Right lobe of liver (tissue), 6 donors: ENCODE results near the gene EXD3. TPM values are rescaled to one million over a fixed set of nuclear protein-coding genes. Genes with fewer than 3 reads are reported as not detected.
"Not testable (repeated sequence)": the region's sequence is repeated elsewhere in the genome, so short reads cannot be mapped to it uniquely, and the experiment has no call there.

Source experiments
- ATAC-seq, 4 donors: fragments of 200-7000 bp; cut with Tn5 transposase; one replicate each; pipeline ENCODE4 v1.9.1; 2020; ENCODE audit warnings: mild to moderate bottlenecking in 4 of 4, moderate library complexity in 4 of 4
- DNase-seq, 3 donors: peaks; one replicate each; pipeline ENCODE4 v3.0.0-alpha.2; 2020
- H3K27ac ChIP-seq, 3 donors: fragments of 200-600 bp; one replicate each; pipeline ENCODE4 v1.8.0; 2022
- H3K27me3 ChIP-seq, 2 donors: fragments of 200-600 bp; one replicate each; pipeline ENCODE4 v1.8.0; 2022
- H3K36me3 ChIP-seq, 4 donors: fragments of 200-600 bp; sonication (generic) in 1 of 4; one replicate each; pipeline versions ENCODE4 v1.5.1 to v1.8.0; 2017 to 2022; ENCODE audit warnings: control low read depth in 1 of 4
- H3K4me1 ChIP-seq, 4 donors: fragments of 200-600 bp; sonication (generic) in 1 of 4; one replicate each; pipeline versions ENCODE4 v1.5.1 to v1.8.0; 2017 to 2022; ENCODE audit warnings: control low read depth in 1 of 4
- H3K4me3 ChIP-seq, 3 donors: fragments of 200-600 bp; one replicate each; pipeline ENCODE4 v1.8.0; 2022
- H3K9me3 ChIP-seq, 4 donors: fragments of 200-600 bp; sonication (generic) in 1 of 4; one replicate each; pipeline versions ENCODE4 v1.5.1 to v1.8.0; 2017 to 2022; ENCODE audit warnings: control low read depth in 1 of 4
- POLR2A ChIP-seq: fragments of 450-650 bp; IDR thresholded peaks from one replicate; pipeline ENCODE4 v1.6.1; 2017; ENCODE audit warnings: antibody characterized with exemption, mild to moderate bottlenecking
- WGBS: methylation state at CpG from one replicate; pipeline ENCODE4 v1.1.6; 2018; ENCODE audit warnings: low coverage, low lambda C conversion rate; ENCODE audit not compliant: insufficient coverage; ENCODE audit errors: missing lambda C conversion rate; 5-methylcytosine and 5-hydroxymethylcytosine counted together
- intact Hi-C, 2 donors: fragments of 100-400 bp; cut with DNase I; formaldehyde crosslinking; loops; one replicate each; pipeline versions ENCODE4 v1.11.2 to v1.14.1; 2022
- total RNA-seq, 6 experiments: library from RNA; depleted of rRNA in 2 of 6; stranded (reverse); fragments of >200 nt in 2 of 6; fragmentation: NEBNext Ultra II Directional in 3 of 6; extraction: Animal tissue kit (Norgen Biotek cat#: 25700) in 3 of 6; gene quantifications; one replicate each; pipeline versions ENCODE4 v1.1.0 to v1.2.4, GENCODE V29; 2016 to 2023
- TF ChIP-seq, protein P1 (sequence below), 4 donors: fragments of 200-600 bp in 3 of 4; fragments of 450-650 bp in 1 of 4; IDR thresholded peaks; one replicate each; pipeline versions ENCODE4 v1.5.1 to v1.8.0; 2016 to 2022; ENCODE audit warnings: antibody characterized with exemption in 4 of 4, mild to moderate bottlenecking in 2 of 4
- donor health status: DM: no; HTN: yes; CAD: no.
- donor health status: DM: no; HTN: no; CAD: no.
- donor health status: DM: no; HTN: no; CAD: no.
- donor health status: DM: no; HTN: yes; CAD: no.
- donor health status: DM: no; HTN: yes; CAD: no.

Gene EXD3
- total RNA-seq, 6 experiments from 2014 or later, result 3.3 to 14.4 (median 10.6) TPM

DNA sequence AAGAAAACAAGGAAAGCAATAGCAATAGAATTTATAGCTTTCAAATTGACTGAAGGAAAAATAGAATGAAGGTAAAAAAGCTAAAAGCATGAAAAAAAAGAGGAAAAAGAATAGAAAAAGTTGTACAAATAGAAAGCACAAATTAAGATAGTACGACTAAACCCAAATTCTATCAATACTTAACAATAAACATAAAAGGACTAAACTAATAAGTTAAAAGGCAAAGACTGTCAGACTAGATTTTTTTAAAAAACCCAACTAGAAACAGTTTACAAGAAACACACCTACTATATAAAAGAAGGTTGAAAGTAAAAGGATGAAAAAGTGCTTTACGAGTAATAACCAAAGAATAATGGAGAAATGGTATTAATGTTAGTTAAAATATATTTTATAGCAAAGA lies 86.2 kb downstream of the EXD3 start:
- Histone ChIP-seq H3K9me3 (peaks cover 0 to 5% (median 0%) of the 10 kb centered on the region in 4 donors), H3K27me3 (no peaks in the 10 kb centered on the region), H3K36me3 (no peaks in the 10 kb centered on the region), H3K27ac (no peak overlapping the region), H3K4me1 (no peaks in the 10 kb centered on the region), H3K4me3 (no peak overlapping the region)
- TF ChIP-seq, protein P1, sequence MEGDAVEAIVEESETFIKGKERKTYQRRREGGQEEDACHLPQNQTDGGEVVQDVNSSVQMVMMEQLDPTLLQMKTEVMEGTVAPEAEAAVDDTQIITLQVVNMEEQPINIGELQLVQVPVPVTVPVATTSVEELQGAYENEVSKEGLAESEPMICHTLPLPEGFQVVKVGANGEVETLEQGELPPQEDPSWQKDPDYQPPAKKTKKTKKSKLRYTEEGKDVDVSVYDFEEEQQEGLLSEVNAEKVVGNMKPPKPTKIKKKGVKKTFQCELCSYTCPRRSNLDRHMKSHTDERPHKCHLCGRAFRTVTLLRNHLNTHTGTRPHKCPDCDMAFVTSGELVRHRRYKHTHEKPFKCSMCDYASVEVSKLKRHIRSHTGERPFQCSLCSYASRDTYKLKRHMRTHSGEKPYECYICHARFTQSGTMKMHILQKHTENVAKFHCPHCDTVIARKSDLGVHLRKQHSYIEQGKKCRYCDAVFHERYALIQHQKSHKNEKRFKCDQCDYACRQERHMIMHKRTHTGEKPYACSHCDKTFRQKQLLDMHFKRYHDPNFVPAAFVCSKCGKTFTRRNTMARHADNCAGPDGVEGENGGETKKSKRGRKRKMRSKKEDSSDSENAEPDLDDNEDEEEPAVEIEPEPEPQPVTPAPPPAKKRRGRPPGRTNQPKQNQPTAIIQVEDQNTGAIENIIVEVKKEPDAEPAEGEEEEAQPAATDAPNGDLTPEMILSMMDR (IDR thresholded peaks at IDR 0.05), result no peak
- no peak for TF ChIP-seq POLR2A
- intact Hi-C loops, result no loop called here
- DNase-seq (no peak), ATAC-seq (no peak)
- 89% methylated on average over 2 of the region's 2 CpGs for WGBS

DNA sequence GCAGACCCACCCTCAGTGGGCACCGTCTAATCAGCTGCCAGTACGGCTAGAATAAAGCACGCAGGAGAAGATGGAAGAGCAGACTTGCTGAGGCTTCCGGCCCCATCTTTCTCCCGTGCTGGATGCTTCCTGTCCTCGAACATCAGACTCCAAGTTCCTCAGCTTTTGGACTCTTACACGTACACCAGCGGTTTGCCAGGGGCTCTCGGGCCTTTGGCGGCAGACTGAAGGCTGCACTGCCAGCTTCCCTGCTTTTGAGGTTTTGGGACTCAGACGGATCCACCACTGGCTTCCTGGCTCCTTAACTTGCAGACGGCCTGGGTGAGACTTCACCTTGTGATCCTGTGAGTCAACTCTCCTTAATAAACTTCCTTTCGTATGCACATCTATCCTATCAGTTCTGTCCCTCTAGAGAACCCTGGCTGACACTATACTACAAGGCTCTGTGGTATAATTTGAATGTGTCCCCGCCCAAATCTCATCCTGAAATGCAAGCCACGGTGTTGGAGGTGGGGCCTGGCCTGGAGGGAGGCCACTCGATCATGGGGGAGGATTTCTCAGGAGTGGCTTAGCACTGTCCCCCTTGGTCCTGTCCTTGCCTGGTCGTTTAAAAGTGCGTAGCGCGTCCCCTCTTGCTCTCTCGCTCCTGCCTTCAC lies 89.8 kb downstream of the EXD3 start:
- H3K9me3 ChIP-seq, result peaks cover 0 to 5% (median 0%) of the 10 kb centered on the region in 4 donors
- no peak overlapping the region for H3K27ac ChIP-seq
- H3K27me3 ChIP-seq, result no peaks in the 10 kb centered on the region
- no peak for ATAC-seq
- no peak overlapping the region for H3K4me3 ChIP-seq
- intact Hi-C loops, result no loop called here
- no peak for TF ChIP-seq POLR2A
- TF ChIP-seq, protein P1 (IDR thresholded peaks at IDR 0.05), result no peak
- H3K4me1 ChIP-seq, result no peaks in the 10 kb centered on the region
- H3K36me3 ChIP-seq, result no peaks in the 10 kb centered on the region
- DNase-seq, result no peak
- WGBS, result 63% methylated on average over 6 of the region's 21 CpGs

DNA sequence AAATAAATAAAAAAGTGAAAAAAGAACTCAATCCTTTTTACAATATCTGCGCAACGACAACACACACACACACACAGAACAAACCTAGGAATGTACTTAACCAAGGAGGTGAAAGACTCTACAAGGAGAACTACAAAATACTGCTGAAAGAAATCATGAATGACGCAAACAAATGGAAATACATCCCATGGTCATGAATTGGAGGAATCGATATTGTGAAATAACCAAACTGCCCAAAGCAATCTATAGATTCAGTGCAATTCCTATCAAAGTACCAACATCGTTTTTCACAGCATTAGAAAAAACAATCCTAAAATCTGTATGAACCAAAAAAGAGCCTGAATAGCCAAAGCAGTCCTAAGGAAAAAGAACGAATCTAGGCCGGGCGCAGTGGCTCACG lies 91.0 kb downstream of the EXD3 start:
- no peak for TF ChIP-seq POLR2A
- TF ChIP-seq, protein P1 (IDR thresholded peaks at IDR 0.05), result no peak
- no peak for ATAC-seq
- WGBS, result 89% methylated on average over 9 of the region's 9 CpGs

DNA sequence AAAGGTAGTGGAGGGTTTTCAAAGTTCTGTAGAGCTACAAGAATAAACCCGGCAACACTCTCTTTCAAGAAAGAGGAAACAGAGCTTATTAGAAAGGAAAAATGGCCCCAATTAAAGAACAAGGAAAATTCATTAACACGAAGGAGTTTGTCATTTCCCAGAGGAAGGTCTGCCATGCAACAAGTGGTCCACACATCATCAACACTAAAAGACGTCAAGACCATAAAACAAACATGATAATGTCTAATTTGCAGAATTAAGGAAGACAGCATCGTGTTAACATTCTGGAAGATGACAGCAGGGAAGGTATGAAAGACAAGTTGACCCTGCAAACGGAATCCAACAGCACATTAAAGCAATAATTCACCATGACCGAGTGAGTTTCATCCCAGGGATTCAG lies 92.3 kb downstream of the EXD3 start:
- intact Hi-C loops, result no loop called here

More for the DNA sequence above, 91.0 kb downstream of the EXD3 start:
- H3K36me3 ChIP-seq, result no peaks in the 10 kb centered on the region
- no peak overlapping the region for H3K27ac ChIP-seq
- no peak for DNase-seq
- H3K27me3 ChIP-seq, result no peaks in the 10 kb centered on the region
- peaks cover 0 to 2% (median 0%) of the 10 kb centered on the region in 4 donors for H3K9me3 ChIP-seq
- no peak overlapping the region for H3K4me3 ChIP-seq
- no peaks in the 10 kb centered on the region for H3K4me1 ChIP-seq
- intact Hi-C loops, result no loop called here

DNA sequence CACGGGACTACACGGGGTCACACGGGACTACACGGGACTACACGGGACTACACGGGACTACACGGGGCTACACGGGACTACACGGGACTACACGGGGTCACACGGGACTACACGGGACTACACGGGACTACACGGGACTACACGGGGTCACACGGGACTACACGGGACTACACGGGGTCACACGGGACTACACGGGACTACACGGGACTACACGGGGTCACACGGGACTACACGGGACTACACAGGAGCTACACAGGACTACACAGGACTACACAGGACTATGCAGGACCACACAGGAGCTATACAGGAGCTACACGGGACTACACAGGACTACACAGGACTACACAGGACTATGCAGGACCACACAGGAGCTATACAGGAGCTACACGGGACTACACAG lies 93.4 kb downstream of the EXD3 start:
- H3K4me1 ChIP-seq, intact Hi-C loops, H3K36me3 ChIP-seq, H3K9me3 ChIP-seq, H3K27me3 ChIP-seq, DNase-seq, H3K4me3 ChIP-seq, H3K27ac ChIP-seq, ATAC-seq: not testable (repeated sequence)
- WGBS, result 57% methylated on average over 25 of the region's 26 CpGs

More for the DNA sequence above, 92.3 kb downstream of the EXD3 start:
- no peaks in the 10 kb centered on the region for H3K4me1 ChIP-seq
- H3K27ac ChIP-seq, result no peak overlapping the region
- H3K4me3 ChIP-seq, result no peak overlapping the region
- TF ChIP-seq, protein P1 (IDR thresholded peaks at IDR 0.05), result no peak
- TF ChIP-seq POLR2A, result no peak
- H3K9me3 ChIP-seq, result no peaks in the 10 kb centered on the region
- WGBS, result 73% methylated on average over 6 of the region's 6 CpGs
- no peak for ATAC-seq
- no peaks in the 10 kb centered on the region for H3K36me3 ChIP-seq
- H3K27me3 ChIP-seq, result no peaks in the 10 kb centered on the region
- DNase-seq, result no peak

DNA sequence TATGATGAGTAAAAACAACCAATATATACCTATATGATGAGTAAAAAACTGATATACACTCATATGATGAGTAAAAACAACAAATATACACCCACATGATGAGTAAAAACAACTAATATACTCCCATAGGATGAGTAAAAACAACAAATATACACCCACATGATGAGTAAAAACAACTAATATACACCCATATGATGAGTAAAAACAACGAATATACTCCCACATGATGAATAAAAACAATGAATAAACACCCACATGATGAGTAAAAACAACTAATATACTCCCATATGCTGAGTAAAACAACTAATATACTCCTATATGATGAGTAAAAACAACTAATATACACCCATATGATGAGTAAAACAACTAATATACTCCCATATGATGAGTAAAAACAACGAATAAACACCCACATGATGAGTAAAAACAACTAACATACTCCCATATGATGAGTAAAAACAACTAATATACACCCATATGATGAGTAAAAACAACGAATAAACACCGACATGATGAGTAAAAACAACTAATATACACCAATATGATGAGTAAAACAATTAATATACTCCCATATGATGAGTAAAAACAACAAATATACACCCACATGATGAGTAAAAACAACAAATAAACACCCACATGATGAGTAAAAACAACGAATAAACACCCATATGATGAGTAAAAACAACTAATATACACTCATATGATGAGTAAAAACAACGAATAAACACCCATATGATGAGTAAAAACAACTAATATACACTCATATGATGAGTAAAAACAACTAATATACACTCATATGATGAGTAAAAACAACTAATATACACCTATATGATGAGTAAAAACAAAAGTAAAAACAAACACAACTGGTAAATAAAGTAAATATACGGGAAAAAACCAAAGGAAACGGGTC lies 95.1 kb downstream of the EXD3 start:
- H3K27me3 ChIP-seq, H3K27ac ChIP-seq, H3K4me1 ChIP-seq, H3K36me3 ChIP-seq, DNase-seq, ATAC-seq, intact Hi-C loops, H3K4me3 ChIP-seq, H3K9me3 ChIP-seq: not testable (repeated sequence)
- 51% methylated on average over 8 of the region's 8 CpGs for WGBS
